ENCODE data around the gene C17orf67.

The C17orf67 gene

DNA sequence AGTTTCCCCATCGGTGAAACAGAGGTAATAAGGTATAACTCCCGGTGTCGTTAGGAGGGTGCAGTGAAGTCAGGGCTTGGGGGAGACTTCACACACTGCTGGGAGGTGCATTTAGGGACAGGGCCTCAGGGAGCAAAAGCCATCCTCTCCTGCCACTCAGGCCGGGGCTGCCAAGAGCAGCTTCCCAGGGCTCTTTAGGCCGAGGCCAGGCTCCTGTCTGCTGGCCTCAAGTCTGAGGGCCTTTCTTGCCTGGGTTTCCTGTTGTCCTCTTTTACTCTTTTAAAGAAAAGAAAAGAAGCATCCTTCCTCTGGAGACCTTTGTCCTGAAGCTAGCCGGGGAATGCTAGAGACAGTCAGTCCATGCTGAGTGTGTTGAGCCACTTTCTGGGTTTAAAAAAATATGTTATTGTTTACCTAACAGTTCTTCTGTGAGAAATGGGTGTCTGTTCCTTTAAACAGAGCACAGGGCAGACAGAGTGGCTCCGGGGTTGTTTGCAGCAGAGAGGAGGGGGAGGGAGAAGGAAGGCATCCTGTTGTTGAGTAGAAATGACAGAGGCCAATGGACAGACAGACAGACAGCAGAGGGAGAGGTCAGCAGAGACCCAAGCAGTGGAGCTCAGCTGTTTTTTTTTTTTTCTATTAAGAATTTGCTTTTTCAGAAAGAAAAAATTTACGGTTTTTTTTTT is 79.1 kb downstream of the C17orf67 start:
- DNase-seq (ENCODE audit: low read depth, low spot score) = no peak
- ChIA-PET CTCF (interaction anchor here (0.5 to 3.8 kb wide), 6 partner anchors 14 to 187 kb away, joined by 3 to 22 read pairs (median 4); partner anchors contain the start of gene NOG), POLR2A (no interaction called here)
- H3K4me3 ChIP-seq (ENCODE audit: low read depth, low read length) = no peak overlapping the region
- TF ChIP-seq, protein P1, sequence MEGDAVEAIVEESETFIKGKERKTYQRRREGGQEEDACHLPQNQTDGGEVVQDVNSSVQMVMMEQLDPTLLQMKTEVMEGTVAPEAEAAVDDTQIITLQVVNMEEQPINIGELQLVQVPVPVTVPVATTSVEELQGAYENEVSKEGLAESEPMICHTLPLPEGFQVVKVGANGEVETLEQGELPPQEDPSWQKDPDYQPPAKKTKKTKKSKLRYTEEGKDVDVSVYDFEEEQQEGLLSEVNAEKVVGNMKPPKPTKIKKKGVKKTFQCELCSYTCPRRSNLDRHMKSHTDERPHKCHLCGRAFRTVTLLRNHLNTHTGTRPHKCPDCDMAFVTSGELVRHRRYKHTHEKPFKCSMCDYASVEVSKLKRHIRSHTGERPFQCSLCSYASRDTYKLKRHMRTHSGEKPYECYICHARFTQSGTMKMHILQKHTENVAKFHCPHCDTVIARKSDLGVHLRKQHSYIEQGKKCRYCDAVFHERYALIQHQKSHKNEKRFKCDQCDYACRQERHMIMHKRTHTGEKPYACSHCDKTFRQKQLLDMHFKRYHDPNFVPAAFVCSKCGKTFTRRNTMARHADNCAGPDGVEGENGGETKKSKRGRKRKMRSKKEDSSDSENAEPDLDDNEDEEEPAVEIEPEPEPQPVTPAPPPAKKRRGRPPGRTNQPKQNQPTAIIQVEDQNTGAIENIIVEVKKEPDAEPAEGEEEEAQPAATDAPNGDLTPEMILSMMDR (IDR thresholded peaks at IDR 0.05; ENCODE audit: insufficient read depth, low read length, missing control alignments) = no peak

DNA sequence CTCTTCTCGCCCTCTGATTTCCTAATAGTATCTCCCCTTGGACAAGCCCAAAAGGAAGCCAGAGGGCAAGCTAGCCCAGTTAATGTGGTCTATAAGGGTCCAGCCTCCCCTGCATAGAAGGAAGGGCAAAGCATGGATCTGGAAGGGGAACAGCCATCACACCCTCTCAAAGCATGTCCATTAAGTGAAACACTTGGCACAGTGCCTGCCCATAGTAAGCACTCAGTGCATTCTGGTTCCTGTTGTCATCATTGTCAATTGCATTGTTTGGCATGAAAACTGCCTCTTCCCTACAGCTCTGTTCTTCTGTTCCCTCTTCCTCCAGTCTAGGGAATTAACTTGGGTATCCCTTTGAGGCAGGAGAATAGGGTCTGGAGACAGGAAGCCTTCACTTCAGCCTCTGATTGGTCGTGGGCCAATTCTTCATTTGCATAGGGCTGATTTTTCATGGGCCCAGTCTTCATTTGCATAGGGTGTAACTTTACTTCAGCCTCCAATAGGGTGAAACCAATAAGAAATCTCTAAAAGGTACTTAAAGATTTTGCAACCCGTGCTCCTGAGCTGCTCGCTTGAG is 81.4 kb downstream of the C17orf67 start:
- DNase-seq (ENCODE audit: low read depth, low spot score) = no peak
- CTCF ChIA-PET = interaction anchor here (3.2 kb wide), 1 partner anchor 36 kb away, joined by 13 read pairs; no protein-coding TSS in a partner anchor
- POLR2A ChIA-PET = no interaction called here
- TF ChIP-seq, protein P1 (IDR thresholded peaks at IDR 0.05; ENCODE audit: insufficient read depth, low read length, missing control alignments) = no peak
- no peak overlapping the region for H3K4me3 ChIP-seq (ENCODE audit: low read depth, low read length)

DNA sequence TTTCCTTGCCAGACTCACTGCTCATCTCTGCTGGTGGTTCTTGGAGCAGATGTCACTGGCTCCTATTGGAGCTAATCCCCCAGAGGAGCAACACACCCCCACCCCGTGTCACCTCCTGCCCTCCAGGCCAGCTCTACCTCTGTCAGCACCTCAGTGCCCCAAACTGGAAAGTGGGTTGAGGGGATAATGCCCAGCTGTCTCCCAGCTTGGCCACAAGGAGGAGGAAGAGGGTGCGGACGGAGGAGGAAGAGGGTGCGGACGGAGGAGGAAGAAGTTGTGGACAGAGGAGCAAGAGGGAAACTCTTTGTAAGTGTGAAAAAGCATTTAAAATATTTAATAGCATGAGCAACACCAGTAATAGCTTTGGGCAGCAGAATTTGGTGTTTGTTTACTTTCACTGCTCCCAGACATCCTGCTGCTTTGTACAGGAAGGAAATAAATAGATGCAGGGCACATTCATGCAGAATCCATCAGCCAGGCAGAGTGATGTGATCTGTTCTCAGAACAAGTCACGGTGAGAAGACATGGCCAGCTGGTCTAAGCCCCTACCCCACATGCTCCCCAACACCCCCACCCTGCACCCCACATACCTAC is 82.5 kb downstream of the C17orf67 start:
- no peak overlapping the region for H3K4me3 ChIP-seq (ENCODE audit: low read depth, low read length)
- POLR2A ChIA-PET = no interaction called here
- CTCF ChIA-PET = interaction anchor here (0.8 to 3.2 kb wide), 3 partner anchors 16 to 35 kb away, joined by 3 to 13 read pairs (median 3); no protein-coding TSS in a partner anchor
- TF ChIP-seq, protein P1 (IDR thresholded peaks at IDR 0.05; ENCODE audit: insufficient read depth, low read length, missing control alignments) = no peak
- DNase-seq (ENCODE audit: low read depth, low spot score) = no peak

DNA sequence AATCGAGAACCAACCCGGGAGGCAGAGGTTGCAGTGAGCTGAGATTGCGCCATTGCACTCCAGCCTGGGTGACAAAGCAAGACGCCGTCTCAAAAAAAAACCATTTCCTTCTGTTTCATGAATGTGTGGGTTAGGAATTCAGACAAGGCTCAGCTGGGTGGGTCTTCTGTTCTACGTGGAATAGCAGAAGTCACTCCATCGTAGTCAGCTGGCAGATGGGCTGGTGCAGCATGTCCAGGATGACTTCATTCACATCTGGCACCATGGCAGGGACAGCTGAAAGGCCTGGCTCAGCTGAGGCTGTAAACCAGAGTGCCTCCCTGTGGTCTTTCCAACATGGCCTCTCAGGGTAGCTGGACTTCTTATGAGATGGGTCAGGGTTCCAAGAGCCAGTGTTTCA is 89.0 kb downstream of the C17orf67 start:
- CTCF ChIA-PET = no interaction called here
- no peak overlapping the region for H3K4me3 ChIP-seq (ENCODE audit: low read depth, low read length)
- POLR2A ChIA-PET = no interaction called here
- DNase-seq (ENCODE audit: low read depth, low spot score) = no peak
- TF ChIP-seq, protein P1 (IDR thresholded peaks at IDR 0.05; ENCODE audit: insufficient read depth, low read length, missing control alignments) = no peak

DNA sequence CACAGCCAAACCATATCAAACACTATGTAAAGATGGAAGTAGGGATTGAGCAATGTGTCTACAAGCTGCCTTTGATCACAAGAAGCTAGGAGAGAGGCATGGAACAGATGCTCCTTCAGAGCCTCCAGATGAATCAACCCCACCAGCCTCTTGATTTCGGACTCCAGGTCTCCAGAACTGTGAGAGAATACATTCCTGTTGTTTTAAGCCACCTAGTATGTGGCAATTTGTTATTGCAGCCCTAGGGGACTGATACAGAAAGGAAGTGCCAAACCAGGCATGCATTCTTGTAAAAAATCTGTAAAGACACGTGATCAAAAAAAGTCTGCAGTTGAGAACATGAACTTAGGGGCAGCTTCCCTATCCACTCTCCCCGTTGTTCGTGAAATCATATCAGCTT is 91.1 kb downstream of the C17orf67 start:
- no peak overlapping the region for H3K4me3 ChIP-seq (ENCODE audit: low read depth, low read length)
- no peak for DNase-seq (ENCODE audit: low read depth, low spot score)
- ChIA-PET POLR2A (no interaction called here), CTCF (no interaction called here)
- TF ChIP-seq, protein P1 (IDR thresholded peaks at IDR 0.05; ENCODE audit: insufficient read depth, low read length, missing control alignments) = no peak
